B cell (primary cell): Measurements from ENCODE around the gene HOXB7. TPM values are rescaled to one million over a fixed set of nuclear protein-coding genes. Genes with fewer than 3 reads are reported as not detected.

Experiments used
- ATAC-seq: fragments of 200-7000 bp; cut with Tn5 transposase; one replicate; pipeline ENCODE4 v1.10.0; 2021; ENCODE audit warnings: low read depth, mild to moderate bottlenecking, moderate number of reproducible peaks, moderate library complexity
- CTCF ChIA-PET: fragments of 350-600 bp; sonication (Branson Sonifier 250); formaldehyde crosslinking; loops from one replicate; lab custom pipeline; 2021; ENCODE audit warnings: antibody characterized with exemption, inconsistent platforms; lab: Charles Lee
- POLR2A ChIA-PET: fragments of 350-600 bp; sonication (Branson Sonifier 250); formaldehyde crosslinking; loops from one replicate; lab custom pipeline; 2021; ENCODE audit warnings: antibody characterized with exemption; lab: Charles Lee
- DNase-seq: peaks from one replicate; pipeline ENCODE4 v3.0.0; 2013
- H2AFZ ChIP-seq: 2 replicates; pipeline ENCODE4 v1.6.1; 2012; ENCODE audit warnings: mild to moderate bottlenecking, low read depth, low read length; ENCODE audit not compliant: insufficient read depth, poor library complexity, severe bottlenecking
- H3K27ac ChIP-seq, 2 donors: 1 replicate in 1 of 2; 2 replicates in 1 of 2; pipeline ENCODE4 v1.5.1; 2012 to 2013; ENCODE audit warnings: low read length in 2 of 2, mild to moderate bottlenecking in 2 of 2, moderate library complexity in 1 of 2
- H3K27me3 ChIP-seq, 4 experiments: fragments of 200-600 bp in 1 of 4; sonication (generic) in 1 of 4; replicated peaks in 1 of 4; 1 replicate in 2 of 4; 2 replicates in 2 of 4; pipeline versions ENCODE4 v1.6.1 to v1.7.0; 2013 to 2016; ENCODE audit warnings: low read length in 3 of 4, mild to moderate bottlenecking in 2 of 4, mixed read lengths in 1 of 4, moderate library complexity in 1 of 4; ENCODE audit not compliant: insufficient read depth in 4 of 4, control insufficient read depth in 3 of 4; ENCODE audit errors: control extremely low read depth in 1 of 4
- H3K36me3 ChIP-seq, 2 experiments: replicated peaks in 1 of 2; 1 replicate in 1 of 2; 2 replicates in 1 of 2; pipeline versions ENCODE4 v1.6.1 to v1.7.1; 2013; ENCODE audit warnings: low read length in 1 of 2; ENCODE audit not compliant: insufficient read depth in 2 of 2, control insufficient read depth in 1 of 2; ENCODE audit errors: control extremely low read depth in 1 of 2, extremely low read depth in 1 of 2
- H3K4me1 ChIP-seq, 2 donors: fragments of 200-600 bp in 1 of 2; sonication (generic) in 1 of 2; 1 replicate in 1 of 2; 2 replicates in 1 of 2; pipeline versions ENCODE4 v1.5.1 to v1.6.1; 2013 to 2017; ENCODE audit warnings: low read length in 2 of 2; ENCODE audit not compliant: control insufficient read depth in 2 of 2, insufficient read depth in 2 of 2
- H3K4me2 ChIP-seq: replicated peaks from 2 replicates; pipeline ENCODE3; 2012; ENCODE audit warnings: mild to moderate bottlenecking, low read depth, low read length; ENCODE audit not compliant: poor library complexity, severe bottlenecking
- H3K4me3 ChIP-seq, 5 experiments: fragments of 200-600 bp in 1 of 5; sonication (generic) in 1 of 5; 1 replicate in 3 of 5; 2 replicates in 2 of 5; pipeline versions ENCODE4 v1.5.1 to v1.7.0; 2011 to 2016; ENCODE audit warnings: low read length in 4 of 5, mild to moderate bottlenecking in 4 of 5, low read depth in 2 of 5, control low read depth in 1 of 5, moderate library complexity in 1 of 5; ENCODE audit not compliant: insufficient read depth in 1 of 5; ENCODE audit errors: control extremely low read depth in 1 of 5, extremely low read depth in 1 of 5
- H3K79me2 ChIP-seq: fragments of 200-600 bp; sonication (generic); one replicate; pipeline ENCODE4 v1.6.0; 2016; ENCODE audit warnings: low read length; ENCODE audit not compliant: control insufficient read depth, insufficient read depth
- H3K9ac ChIP-seq: fragments of 200-600 bp; sonication (generic); 2 replicates; pipeline ENCODE4 v1.6.1; 2017; ENCODE audit warnings: mild to moderate bottlenecking, low read length, moderate library complexity
- H3K9me3 ChIP-seq, 3 donors: one replicate each; pipeline versions ENCODE4 v1.6.1 to v1.7.1; 2013; ENCODE audit warnings: low read length in 2 of 3; ENCODE audit not compliant: control insufficient read depth in 2 of 3, insufficient read depth in 1 of 3; ENCODE audit errors: control extremely low read depth in 1 of 3
- H4K20me1 ChIP-seq: 2 replicates; pipeline ENCODE4 v1.6.0; 2012; ENCODE audit warnings: mild to moderate bottlenecking, low read length; ENCODE audit not compliant: insufficient read depth, control insufficient read depth, poor library complexity, severe bottlenecking
- H3K27ac Mint-ChIP-seq: one replicate; pipeline ENCODE4 v1.8.0; 2021; ENCODE audit warnings: mixed read lengths
- H3K27me3 Mint-ChIP-seq: one replicate; pipeline ENCODE4 v1.8.0; 2021; ENCODE audit warnings: mixed read lengths
- H3K4me1 Mint-ChIP-seq: one replicate; pipeline ENCODE4 v1.8.0; 2021; ENCODE audit warnings: mixed read lengths
- H3K4me3 Mint-ChIP-seq: one replicate; pipeline ENCODE4 v1.8.0; 2021; ENCODE audit warnings: mixed read lengths
- H3K9me3 Mint-ChIP-seq: one replicate; pipeline ENCODE4 v1.8.0; 2022; ENCODE audit warnings: mixed read lengths; ENCODE audit not compliant: insufficient read depth
- EZH2 ChIP-seq: IDR thresholded peaks from 2 replicates; pipeline ENCODE4 v1.6.1; 2012; ENCODE audit warnings: borderline replicate concordance, low read depth, mild to moderate bottlenecking, moderate library complexity, low read length; ENCODE audit not compliant: insufficient read depth, poor library complexity, severe bottlenecking
- WGBS: methylation state at CpG from one replicate; pipeline ENCODE4 v1.1.5; 2013; ENCODE audit warnings: missing lambda C conversion rate; ENCODE audit not compliant: insufficient coverage; 5-methylcytosine and 5-hydroxymethylcytosine counted together
- intact Hi-C: fragments of 100-400 bp; cut with micrococcal nuclease; formaldehyde crosslinking; loops from one replicate; pipeline ENCODE4 v1.10.0; 2022
- polyA plus RNA-seq: library from polyadenylated mRNA; depleted of rRNA; stranded (reverse); fragments of >200 nt; gene quantifications from 2 replicates; pipeline ENCODE4 v1.2.3, GENCODE V29; 2012
- total RNA-seq, 2 donors: library from RNA; stranded (reverse); fragments of 120-200 nt in 1 of 2; gene quantifications; 1 replicate in 1 of 2; 2 replicates in 1 of 2; pipeline versions ENCODE4 v1.2.3 to v1.2.4, GENCODE V29; 2013 to 2022
- TF ChIP-seq, protein P1 (sequence below): fragments of 200-600 bp; IDR thresholded peaks from one replicate; pipeline ENCODE4 v1.8.0; 2022; ENCODE audit warnings: antibody characterized with exemption, mild to moderate bottlenecking

The HOXB7 gene
- total and polyA plus RNA-seq, 2 donors (not counting 1 experiment from before 2014, with no cell fraction given) = 0.25 to 1.3 TPM

DNA sequence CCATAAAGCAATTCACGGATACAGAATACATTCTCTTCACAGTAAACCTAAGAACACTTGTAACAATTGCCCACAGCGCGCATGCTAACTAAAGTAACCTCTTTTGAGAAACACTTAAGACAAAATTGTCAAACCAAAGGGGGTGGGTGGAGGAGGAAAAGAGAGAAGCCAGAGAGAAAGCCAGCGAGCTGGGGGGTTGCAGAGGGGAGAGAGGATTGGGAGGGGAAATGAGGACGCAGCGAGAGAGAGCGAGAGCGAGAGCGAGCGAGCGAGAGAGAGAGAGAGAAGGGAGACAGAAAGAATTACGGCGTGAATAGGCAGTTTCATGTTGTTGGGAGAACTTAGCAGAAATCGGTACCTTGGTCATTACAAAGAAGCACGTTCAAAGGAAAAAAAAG, 1.6 kb upstream of the HOXB7 start:
- Histone ChIP-seq H3K36me3 (no peaks in the 10 kb centered on the region), H3K9ac (peak overlapping the region; percentile 59), H3K4me3 (peak overlapping the region in 3 of 5 experiments; percentile 31 to 96 (median 38)), H3K9me3 (peaks cover 0 to 34% (median 0%) of the 10 kb centered on the region in 3 donors), H3K27ac (no peak overlapping the region), H4K20me1 (no peaks in the 10 kb centered on the region), H3K4me1 (peaks cover 53 to 74% of the 10 kb centered on the region in 2 donors), H3K4me2 (peak overlapping the region; percentile 100), H3K27me3 (peaks cover 0 to 90% (median 67%) of the 10 kb centered on the region in 4 experiments), H3K79me2 (no peaks in the 10 kb centered on the region), H2AFZ (peak overlapping the region; percentile 69)
- no peak for ATAC-seq
- TF ChIP-seq, protein P1, sequence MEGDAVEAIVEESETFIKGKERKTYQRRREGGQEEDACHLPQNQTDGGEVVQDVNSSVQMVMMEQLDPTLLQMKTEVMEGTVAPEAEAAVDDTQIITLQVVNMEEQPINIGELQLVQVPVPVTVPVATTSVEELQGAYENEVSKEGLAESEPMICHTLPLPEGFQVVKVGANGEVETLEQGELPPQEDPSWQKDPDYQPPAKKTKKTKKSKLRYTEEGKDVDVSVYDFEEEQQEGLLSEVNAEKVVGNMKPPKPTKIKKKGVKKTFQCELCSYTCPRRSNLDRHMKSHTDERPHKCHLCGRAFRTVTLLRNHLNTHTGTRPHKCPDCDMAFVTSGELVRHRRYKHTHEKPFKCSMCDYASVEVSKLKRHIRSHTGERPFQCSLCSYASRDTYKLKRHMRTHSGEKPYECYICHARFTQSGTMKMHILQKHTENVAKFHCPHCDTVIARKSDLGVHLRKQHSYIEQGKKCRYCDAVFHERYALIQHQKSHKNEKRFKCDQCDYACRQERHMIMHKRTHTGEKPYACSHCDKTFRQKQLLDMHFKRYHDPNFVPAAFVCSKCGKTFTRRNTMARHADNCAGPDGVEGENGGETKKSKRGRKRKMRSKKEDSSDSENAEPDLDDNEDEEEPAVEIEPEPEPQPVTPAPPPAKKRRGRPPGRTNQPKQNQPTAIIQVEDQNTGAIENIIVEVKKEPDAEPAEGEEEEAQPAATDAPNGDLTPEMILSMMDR = no peak
- TF ChIP-seq EZH2 = no peak
- intact Hi-C loops = loop anchor here (5.0 kb wide), 1 partner anchor 35 kb away; the partner anchor contains the start of gene HOXB4
- Mint-ChIP-seq H3K27ac (peak overlapping the region; percentile 57), H3K9me3 (no peaks in the 10 kb centered on the region), H3K27me3 (peaks cover 72% of the 10 kb centered on the region), H3K4me3 (peak overlapping the region; percentile 92), H3K4me1 (peaks cover 47% of the 10 kb centered on the region)
- DNase-seq = no peak
- CTCF ChIA-PET = interaction anchor here (0.6 to 1.8 kb wide), 12 partner anchors 10 to 350 kb away, joined by 3 to 11 read pairs (median 4); partner anchors contain the start of gene HOXB9
- 2% methylated on average over 9 of the region's 15 CpGs for WGBS
- POLR2A ChIA-PET = interaction anchor here (0.5 to 1.0 kb wide), 3 partner anchors 12 to 239 kb away, joined by 3 to 10 read pairs (median 4); no protein-coding TSS in a partner anchor
